CD14-positive monocyte (primary cell): ENCODE results near the gene NFE2L2. TPM values are rescaled to one million over a fixed set of nuclear protein-coding genes. Genes with fewer than 3 reads are reported as not detected.

Experiments used
- DNase-seq, 3 donors: peaks; one replicate each; pipeline ENCODE4 v3.0.0-alpha.2; 2011 to 2022
- H2AFZ ChIP-seq: 2 replicates; pipeline ENCODE4 v1.6.0; 2012; ENCODE audit warnings: mild to moderate bottlenecking, low read depth, low read length, inconsistent platforms; ENCODE audit not compliant: insufficient read depth, poor library complexity, severe bottlenecking
- H3K27ac ChIP-seq, 2 donors: 1 replicate in 1 of 2; 2 replicates in 1 of 2; pipeline ENCODE4 v1.5.1; 2012 to 2013; ENCODE audit warnings: low read length in 2 of 2, control low read depth in 1 of 2, inconsistent platforms in 1 of 2, low read depth in 1 of 2, mild to moderate bottlenecking in 1 of 2
- H3K27me3 ChIP-seq, 2 donors: one replicate each; pipeline versions ENCODE4 v1.6.0 to v1.6.1; 2011 to 2013; ENCODE audit warnings: low read length in 2 of 2; ENCODE audit not compliant: control insufficient read depth in 2 of 2, insufficient read depth in 2 of 2
- H3K36me3 ChIP-seq, 2 donors: replicated peaks in 1 of 2; 1 replicate in 1 of 2; 2 replicates in 1 of 2; pipeline versions ENCODE4 v1.5.1 to v1.6.1; 2012 to 2013; ENCODE audit warnings: low read length in 2 of 2, control low read depth in 1 of 2, inconsistent platforms in 1 of 2, mild to moderate bottlenecking in 1 of 2; ENCODE audit not compliant: insufficient read depth in 2 of 2, control insufficient read depth in 1 of 2
- H3K4me1 ChIP-seq, 2 donors: 1 replicate in 1 of 2; 2 replicates in 1 of 2; pipeline versions ENCODE4 v1.5.1 to v1.6.1; 2012 to 2013; ENCODE audit warnings: low read length in 2 of 2, control low read depth in 1 of 2, inconsistent platforms in 1 of 2, mild to moderate bottlenecking in 1 of 2, moderate library complexity in 1 of 2; ENCODE audit not compliant: insufficient read depth in 2 of 2, control insufficient read depth in 1 of 2
- H3K4me2 ChIP-seq: replicated peaks from 2 replicates; pipeline ENCODE3; 2012; ENCODE audit warnings: low read length, moderate library complexity, mild to moderate bottlenecking; ENCODE audit not compliant: poor library complexity, severe bottlenecking; ENCODE audit errors: extremely low read depth
- H3K4me3 ChIP-seq, 3 experiments: fragments of 200-600 bp in 1 of 3; sonication (generic) in 1 of 3; replicated peaks in 1 of 3; 1 replicate in 2 of 3; 2 replicates in 1 of 3; pipeline ENCODE4 v1.5.1; 2011 to 2013; ENCODE audit warnings: low read length in 3 of 3, mild to moderate bottlenecking in 3 of 3, control low read depth in 2 of 3, low read depth in 2 of 3, inconsistent platforms in 1 of 3, moderate library complexity in 1 of 3
- H3K79me2 ChIP-seq: 2 replicates; pipeline ENCODE4 v1.6.0; 2012; ENCODE audit warnings: mild to moderate bottlenecking, control low read depth, inconsistent platforms, low read length, moderate library complexity; ENCODE audit not compliant: insufficient read depth
- H3K9ac ChIP-seq: 2 replicates; pipeline ENCODE4 v1.6.0; 2017; ENCODE audit warnings: low read length, mild to moderate bottlenecking; ENCODE audit not compliant: insufficient read depth, poor library complexity, severe bottlenecking
- H3K9me3 ChIP-seq, 2 donors: replicated peaks in 1 of 2; 1 replicate in 1 of 2; 2 replicates in 1 of 2; pipeline versions ENCODE4 v1.5.1 to v1.6.1; 2012 to 2013; ENCODE audit warnings: low read length in 2 of 2, control low read depth in 1 of 2; ENCODE audit not compliant: control insufficient read depth in 1 of 2, insufficient read depth in 1 of 2
- H4K20me1 ChIP-seq: 2 replicates; pipeline ENCODE4 v1.6.0; 2012; ENCODE audit warnings: mild to moderate bottlenecking, low read length, control low read depth, moderate library complexity; ENCODE audit not compliant: insufficient read depth
- H3K27ac Mint-ChIP-seq, 7 donors: one replicate each; pipeline ENCODE4 v1.8.0; 2020; ENCODE audit warnings: mild to moderate bottlenecking in 7 of 7, mixed read lengths in 7 of 7, moderate library complexity in 6 of 7, inconsistent platforms in 2 of 7
- H3K27me3 Mint-ChIP-seq, 3 donors: one replicate each; pipeline ENCODE4 v1.8.0; 2021 to 2022; ENCODE audit warnings: low read depth in 3 of 3, mild to moderate bottlenecking in 3 of 3, mixed read lengths in 3 of 3, moderate library complexity in 3 of 3, inconsistent platforms in 1 of 3
- H3K36me3 Mint-ChIP-seq, 2 donors: one replicate each; pipeline ENCODE4 v1.8.0; 2020; ENCODE audit warnings: mixed read lengths in 2 of 2, inconsistent platforms in 1 of 2, mild to moderate bottlenecking in 1 of 2
- H3K4me1 Mint-ChIP-seq: one replicate; pipeline ENCODE4 v1.8.0; 2020; ENCODE audit warnings: mild to moderate bottlenecking, mixed read lengths
- H3K4me3 Mint-ChIP-seq, 2 donors: one replicate each; pipeline ENCODE4 v1.8.0; 2020; ENCODE audit warnings: mild to moderate bottlenecking in 2 of 2, mixed read lengths in 2 of 2, moderate library complexity in 1 of 2
- H3K9me3 Mint-ChIP-seq, 7 donors: one replicate each; pipeline ENCODE4 v1.8.0; 2020 to 2022; ENCODE audit warnings: mixed read lengths in 7 of 7, mild to moderate bottlenecking in 6 of 7, moderate library complexity in 6 of 7, inconsistent platforms in 2 of 7
- WGBS: methylation state at CpG from one replicate; pipeline ENCODE4 v1.1.5; 2013; ENCODE audit warnings: missing lambda C conversion rate; ENCODE audit not compliant: insufficient coverage; 5-methylcytosine and 5-hydroxymethylcytosine counted together
- intact Hi-C, 2 donors: fragments of 100-400 bp; cut with micrococcal nuclease; formaldehyde crosslinking; loops; one replicate each; pipeline versions ENCODE4 v1.15.0 to v1.15.1; 2023
- polyA plus RNA-seq, 3 donors: library from polyadenylated mRNA; depleted of rRNA in 1 of 3; unstranded in 2 of 3; stranded (reverse) in 1 of 3; fragments of 300-500 nt in 2 of 3; fragments of >200 nt in 1 of 3; fragmentation: Illumina TruSeq in 2 of 3; gene quantifications; 1 replicate in 2 of 3; 2 replicates in 1 of 3; pipeline ENCODE4 v1.2.3, GENCODE V29; 2012 to 2021
- TF ChIP-seq, protein P1 (sequence below): fragments of 200-600 bp; IDR thresholded peaks from one replicate; pipeline ENCODE4 v1.8.0; 2022; ENCODE audit warnings: antibody characterized with exemption, mild to moderate bottlenecking

NFE2L2 gene
- polyA plus RNA-seq, 3 donors, result 38.7 to 51.6 (median 46.6) TPM

DNA sequence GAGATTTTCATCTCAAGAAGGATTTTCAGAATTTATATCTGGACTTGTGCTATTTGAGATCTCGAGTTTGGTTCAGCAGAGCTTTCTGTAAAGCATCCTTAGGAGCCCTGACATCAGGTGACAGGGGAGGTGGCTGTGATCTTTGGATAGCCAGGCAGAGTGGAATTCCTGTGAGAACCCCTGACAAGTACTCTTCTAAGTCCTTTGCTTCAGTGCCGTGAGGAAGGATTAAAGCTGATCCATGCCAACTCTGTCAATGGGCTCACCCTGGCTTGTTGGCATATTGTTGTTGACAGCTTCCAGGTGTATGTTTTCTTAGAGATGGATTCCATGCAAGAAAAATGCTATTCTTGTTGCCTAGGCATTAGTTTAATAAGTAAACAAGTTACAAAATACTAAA, 38.0 kb upstream of the NFE2L2 start:
- Histone ChIP-seq H3K79me2 (no peaks in the 10 kb centered on the region), H3K27me3 (no peaks in the 10 kb centered on the region), H3K27ac (no peak overlapping the region), H3K4me3 (no peak overlapping the region), H2AFZ (no peak overlapping the region), H3K9me3 (no peaks in the 10 kb centered on the region), H3K4me1 (no peaks in the 10 kb centered on the region), H3K36me3 (no peaks in the 10 kb centered on the region), H3K9ac (no peak overlapping the region), H4K20me1 (no peaks in the 10 kb centered on the region), H3K4me2 (no peak overlapping the region)
- Mint-ChIP-seq H3K4me3 (no peak overlapping the region), H3K27ac (no peak overlapping the region), H3K36me3 (peaks cover 6 to 11% of the 10 kb centered on the region in 2 donors), H3K9me3 (no peaks in the 10 kb centered on the region), H3K4me1 (no peaks in the 10 kb centered on the region), H3K27me3 (no peaks in the 10 kb centered on the region)
- TF ChIP-seq, protein P1, sequence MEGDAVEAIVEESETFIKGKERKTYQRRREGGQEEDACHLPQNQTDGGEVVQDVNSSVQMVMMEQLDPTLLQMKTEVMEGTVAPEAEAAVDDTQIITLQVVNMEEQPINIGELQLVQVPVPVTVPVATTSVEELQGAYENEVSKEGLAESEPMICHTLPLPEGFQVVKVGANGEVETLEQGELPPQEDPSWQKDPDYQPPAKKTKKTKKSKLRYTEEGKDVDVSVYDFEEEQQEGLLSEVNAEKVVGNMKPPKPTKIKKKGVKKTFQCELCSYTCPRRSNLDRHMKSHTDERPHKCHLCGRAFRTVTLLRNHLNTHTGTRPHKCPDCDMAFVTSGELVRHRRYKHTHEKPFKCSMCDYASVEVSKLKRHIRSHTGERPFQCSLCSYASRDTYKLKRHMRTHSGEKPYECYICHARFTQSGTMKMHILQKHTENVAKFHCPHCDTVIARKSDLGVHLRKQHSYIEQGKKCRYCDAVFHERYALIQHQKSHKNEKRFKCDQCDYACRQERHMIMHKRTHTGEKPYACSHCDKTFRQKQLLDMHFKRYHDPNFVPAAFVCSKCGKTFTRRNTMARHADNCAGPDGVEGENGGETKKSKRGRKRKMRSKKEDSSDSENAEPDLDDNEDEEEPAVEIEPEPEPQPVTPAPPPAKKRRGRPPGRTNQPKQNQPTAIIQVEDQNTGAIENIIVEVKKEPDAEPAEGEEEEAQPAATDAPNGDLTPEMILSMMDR, result no peak
- 91% methylated on average over 1 of the region's 2 CpGs for WGBS
- intact Hi-C loops, result no loop called here
- DNase-seq, result no peak

DNA sequence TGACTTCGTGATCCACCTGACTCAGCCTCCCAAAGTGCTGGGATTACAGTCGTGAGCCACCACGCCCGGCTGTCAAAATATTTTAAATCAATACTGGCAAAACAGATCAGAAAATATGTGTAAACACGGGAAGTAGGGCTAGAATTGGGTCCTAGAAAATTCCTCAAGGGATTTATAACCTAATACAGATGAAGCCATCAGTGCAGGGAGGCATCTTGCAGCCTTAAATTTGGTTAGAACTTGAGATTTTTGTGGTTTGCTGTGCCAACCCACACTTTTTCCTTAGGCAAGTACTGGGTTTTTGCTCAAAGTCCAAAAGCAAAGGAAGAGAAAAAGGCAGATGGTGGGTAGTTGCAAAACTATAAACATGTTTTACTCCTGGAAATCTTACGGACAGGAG, 33.7 kb upstream of the NFE2L2 start:
- TF ChIP-seq, protein P1, result no peak
- Mint-ChIP-seq H3K36me3 (peaks cover 6 to 9% of the 10 kb centered on the region in 2 donors), H3K9me3 (no peaks in the 10 kb centered on the region), H3K27me3 (no peaks in the 10 kb centered on the region), H3K4me1 (peaks cover 5% of the 10 kb centered on the region), H3K4me3 (no peak overlapping the region), H3K27ac (peak overlapping the region in 1 of 7 donors; percentile 41)
- Histone ChIP-seq H3K27ac (no peak overlapping the region), H3K9me3 (no peaks in the 10 kb centered on the region), H3K4me1 (no peaks in the 10 kb centered on the region), H3K36me3 (no peaks in the 10 kb centered on the region), H2AFZ (no peak overlapping the region), H3K9ac (no peak overlapping the region), H3K27me3 (no peaks in the 10 kb centered on the region), H3K4me3 (no peak overlapping the region), H3K4me2 (no peak overlapping the region), H4K20me1 (no peaks in the 10 kb centered on the region), H3K79me2 (no peaks in the 10 kb centered on the region)
- DNase-seq, result no peak
- intact Hi-C loops, result loop anchor here in 1 of 2 donors (10.0 kb wide), 1 partner anchor 133 kb away; no protein-coding TSS in a partner anchor
- 86% methylated on average over 2 of the region's 6 CpGs for WGBS
